ENCODE results near the gene SCD. TPM values are rescaled to one million over a fixed set of nuclear protein-coding genes. Genes with fewer than 3 reads are reported as not detected.

The SCD gene
- total and polyA plus RNA-seq, 2 of the 13 experiments (the other 11 are each of a cell fraction or from before 2014, with no cell fraction given), result 492 to 512 TPM

GRCh38 chr10:100356067-100357017 lies 9.3 kb downstream of the SCD start (continued):
- TF ChIP-seq ZNF687 (CRISPR knock-in tag; IDR thresholded peaks at IDR 0.05), result peak; percentile 21; the same call in 1 of the 2 replicates
- no peak for TF ChIP-seq ZKSCAN1 (IDR thresholded peaks at IDR 0.05; ENCODE audit: low read length)
- peak; percentile 71 for TF ChIP-seq ZNF770 (CRISPR knock-in tag; IDR thresholded peaks at IDR 0.05)
- TF ChIP-seq ZNF121 (CRISPR knock-in tag; IDR thresholded peaks at IDR 0.05), result 0 out of 2 replicates have a peak, but pooled peaks have one; percentile 28
- TF ChIP-seq HMG20A (CRISPR knock-in tag; IDR thresholded peaks at IDR 0.05; ENCODE audit: borderline replicate concordance), result no peak
- TF ChIP-seq IKZF1 (IDR thresholded peaks at IDR 0.05), result no peak
- 0 out of 2 replicates have a peak, but pooled peaks have one; percentile 28 for TF ChIP-seq ZNF317 (CRISPR knock-in tag; IDR thresholded peaks at IDR 0.05)
- 0 out of 2 replicates have a peak, but pooled peaks have one; percentile 20 for TF ChIP-seq THRA (CRISPR knock-in tag; IDR thresholded peaks at IDR 0.05; ENCODE audit: borderline replicate concordance)
- 0 out of 2 replicates have a peak, but pooled peaks have one; percentile 16 for TF ChIP-seq ZFY (CRISPR knock-in tag; IDR thresholded peaks at IDR 0.05)
- no peak for TF ChIP-seq SOX6 (IDR thresholded peaks at IDR 0.05)
- peak; percentile 31; the same call in 1 of the 2 replicates for TF ChIP-seq SOX6 (CRISPR knock-in tag; IDR thresholded peaks at IDR 0.05)
- TF ChIP-seq SSRP1 (CRISPR knock-in tag; IDR thresholded peaks at IDR 0.05), result no peak
- TF ChIP-seq BCL6 (CRISPR knock-in tag; IDR thresholded peaks at IDR 0.05), result no peak
- TF ChIP-seq ETS1 (CRISPR knock-in tag; IDR thresholded peaks at IDR 0.05), result no peak
- no peak for TF ChIP-seq ZNF740 (CRISPR knock-in tag; IDR thresholded peaks at IDR 0.05)
- peak; percentile 65; the same call in 1 of the 2 replicates for TF ChIP-seq RBFOX2 (IDR thresholded peaks at IDR 0.05; ENCODE audit: low read depth, low read length)
